ENCODE data around the gene DCLRE1C.
A peak's percentile ranks its signal among the peaks of the same experiment; 100 is the strongest.
"Not testable (repeated sequence)": the region's sequence is repeated elsewhere in the genome, so short reads cannot be mapped to it uniquely, and the experiment has no call there.

Gene DCLRE1C

GRCh38 chr10:14945108-14945507 is 8.8 kb downstream of the DCLRE1C start:
- DNase-seq (ENCODE audit: low spot score), result no peak

DNA sequence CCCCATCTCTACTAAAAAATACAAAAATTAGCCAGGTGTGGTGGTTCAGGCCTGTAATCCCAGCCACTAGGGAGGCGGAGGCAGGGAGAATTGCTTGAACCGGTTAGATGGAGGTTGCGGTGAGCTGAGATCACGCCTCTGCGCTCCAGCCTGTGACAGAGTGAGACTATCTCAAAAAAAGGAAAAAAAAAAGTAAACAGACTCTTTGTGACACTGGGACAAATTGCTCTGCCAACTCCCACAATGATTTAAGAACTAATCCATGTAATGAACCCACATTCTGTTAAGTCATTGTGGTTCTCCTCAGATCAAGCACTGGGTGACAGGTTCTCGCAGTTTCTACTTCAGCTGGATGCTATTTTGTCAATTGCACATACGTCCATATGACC is 11.0 kb downstream of the DCLRE1C start:
- DNase-seq (ENCODE audit: low spot score), result not testable (repeated sequence)

- not testable (repeated sequence) for DNase-seq (ENCODE audit: low spot score)
Observed at GRCh38 chr10:14942147-14942949, 11.5 kb downstream of the DCLRE1C start.

DNA sequence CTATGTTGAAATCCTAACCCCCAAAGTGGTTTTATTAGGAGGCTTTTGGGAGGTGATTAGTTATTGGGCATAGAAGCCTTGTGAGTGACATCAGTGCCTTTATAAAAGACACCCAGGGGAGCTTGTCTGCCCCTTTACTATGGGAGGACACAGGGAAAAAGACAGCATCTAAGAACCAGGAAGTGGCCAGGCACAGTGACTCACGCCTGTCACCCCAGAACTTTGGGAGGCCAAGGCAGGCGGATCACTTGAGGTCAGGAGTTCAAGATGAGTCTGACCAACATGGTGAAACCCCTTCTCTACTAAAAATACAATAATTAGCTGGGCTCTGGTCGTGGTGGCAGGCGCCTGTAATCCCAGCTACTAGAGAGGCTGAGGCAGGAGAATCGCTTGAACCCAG is 14.9 kb downstream of the DCLRE1C start:
- not testable (repeated sequence) for DNase-seq (ENCODE audit: low spot score)

GRCh38 chr10:14936584-14936983 is 17.3 kb downstream of the DCLRE1C start:
- no peak for DNase-seq (ENCODE audit: low spot score)

GRCh38 chr10:14930610-14931009 is 23.3 kb downstream of the DCLRE1C start:
- DNase-seq (ENCODE audit: low spot score), result no peak

DNA sequence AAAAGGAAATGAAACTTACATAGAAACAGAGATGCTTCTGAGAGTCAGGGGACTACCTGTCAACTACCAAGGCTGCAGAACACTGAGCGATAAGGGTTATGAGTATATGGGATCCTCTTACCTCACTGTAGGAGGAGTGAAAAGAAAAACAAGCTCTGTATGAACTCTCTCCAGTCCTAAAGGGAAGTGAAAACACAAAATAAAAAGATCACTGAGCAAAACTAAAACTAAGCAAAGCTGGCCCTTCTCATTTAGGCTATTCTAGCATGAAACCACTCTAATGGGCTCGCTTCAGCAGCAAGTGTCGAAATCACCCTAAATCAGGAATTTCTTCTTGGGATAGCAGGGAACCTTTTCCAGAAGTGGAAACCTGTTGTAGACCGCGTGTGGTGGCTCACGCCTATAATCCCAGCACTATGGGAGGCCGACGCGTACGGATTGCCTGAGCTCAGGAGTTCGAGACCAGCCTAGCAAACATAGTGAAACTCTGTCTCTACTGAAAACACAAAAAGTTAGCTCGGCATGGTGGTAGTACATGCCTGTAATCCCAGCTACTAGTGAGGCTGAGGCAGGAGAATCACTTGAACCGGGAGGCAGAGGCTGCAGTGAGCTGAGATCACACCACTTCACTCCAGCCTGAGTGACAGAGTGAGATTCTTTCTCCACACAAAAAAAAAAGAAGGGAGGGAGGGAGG is 27.0 kb downstream of the DCLRE1C start:
- DNase-seq (ENCODE audit: low spot score), result no peak

DNA sequence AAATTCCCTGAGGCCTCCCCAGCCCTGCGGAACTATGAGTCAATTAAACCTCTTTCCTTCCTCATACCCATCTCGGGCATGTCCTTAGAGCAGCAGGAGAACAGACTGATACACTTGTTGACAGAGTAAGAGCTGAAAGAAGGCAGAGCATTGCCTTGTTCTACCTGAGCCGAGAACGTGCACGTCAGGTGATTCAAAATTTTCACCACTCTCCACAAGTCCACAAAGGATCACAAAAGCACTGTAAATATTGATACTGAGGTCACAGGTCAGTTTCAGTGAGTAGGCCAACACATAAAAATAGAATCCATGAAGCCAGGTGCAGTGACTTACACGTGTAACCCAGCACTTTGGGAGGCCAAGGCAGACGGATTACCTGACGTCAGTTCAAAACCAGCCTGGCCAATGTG is 27.8 kb downstream of the DCLRE1C start:
- DNase-seq (ENCODE audit: low spot score), result no peak

- no peak for DNase-seq (ENCODE audit: low spot score)
Observed at GRCh38 chr10:14925268-14925667, 28.6 kb downstream of the DCLRE1C start.

DNA sequence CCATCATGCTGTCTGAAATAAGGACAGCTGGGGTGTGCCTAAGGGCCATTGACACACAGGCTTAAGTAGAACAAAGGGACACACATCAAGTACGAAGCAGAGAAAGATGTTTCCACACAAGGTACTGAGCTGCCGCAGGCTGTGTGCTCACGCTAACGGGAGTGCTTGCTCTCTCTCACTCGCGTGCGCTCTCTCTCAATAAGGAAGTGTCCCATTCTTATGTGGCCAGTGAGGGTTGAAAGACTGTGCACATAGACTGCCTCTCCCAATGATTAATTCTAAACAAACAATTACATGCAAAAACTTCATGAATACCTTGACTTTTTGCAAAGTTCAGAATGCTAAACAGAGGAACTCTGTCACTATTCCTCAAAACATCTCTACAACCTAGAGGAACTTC is 29.9 kb downstream of the DCLRE1C start:
- no peak for DNase-seq (ENCODE audit: low spot score)

GRCh38 chr10:14918964-14919363 is 34.9 kb downstream of the DCLRE1C start:
- no peak for DNase-seq (ENCODE audit: low spot score)

- DNase-seq (ENCODE audit: low spot score), result no peak
Observed at GRCh38 chr10:14917827-14918226, 36.1 kb downstream of the DCLRE1C start.

DNA sequence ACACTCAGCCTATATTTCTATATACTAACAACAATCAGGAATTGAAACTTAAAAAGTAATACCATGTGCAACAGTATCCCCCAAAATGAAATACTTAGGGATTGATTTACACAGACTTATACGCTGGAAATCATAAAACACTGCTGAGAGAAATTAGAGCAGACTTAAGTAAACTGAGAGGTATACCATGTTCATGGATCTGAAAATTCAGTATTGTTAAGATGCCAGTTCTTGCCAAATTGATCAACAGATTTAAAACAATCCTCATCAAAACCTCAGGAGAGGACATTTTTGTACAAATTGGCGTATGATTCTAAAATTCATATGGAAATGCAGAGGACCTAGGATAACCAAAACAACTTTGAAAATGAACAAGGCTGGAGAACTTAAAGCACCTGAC is 37.3 kb downstream of the DCLRE1C start:
- no peak for DNase-seq (ENCODE audit: low spot score)

DNA sequence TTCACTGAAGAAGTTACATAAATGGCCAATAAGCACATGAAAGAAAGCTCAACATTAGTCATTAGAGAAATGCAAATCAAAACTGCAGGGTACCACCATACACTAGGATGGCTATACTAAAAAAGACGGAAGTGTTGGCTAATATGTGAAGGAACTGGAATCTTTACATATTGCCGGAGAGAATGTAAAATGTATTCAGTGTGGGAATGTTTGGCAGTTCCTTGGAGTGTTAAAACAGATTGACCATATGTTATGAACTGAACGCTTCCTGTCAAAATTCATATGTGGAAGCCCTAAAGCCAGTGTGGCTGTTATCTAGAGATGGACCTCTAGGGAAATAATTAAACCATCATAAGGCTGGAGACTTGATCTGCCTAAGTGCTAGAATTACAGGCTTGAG is 42.1 kb downstream of the DCLRE1C start:
- no peak for DNase-seq (ENCODE audit: low spot score)

GRCh38 chr10:14910953-14911352 is 42.9 kb downstream of the DCLRE1C start:
- DNase-seq (ENCODE audit: low spot score), result no peak

DNA sequence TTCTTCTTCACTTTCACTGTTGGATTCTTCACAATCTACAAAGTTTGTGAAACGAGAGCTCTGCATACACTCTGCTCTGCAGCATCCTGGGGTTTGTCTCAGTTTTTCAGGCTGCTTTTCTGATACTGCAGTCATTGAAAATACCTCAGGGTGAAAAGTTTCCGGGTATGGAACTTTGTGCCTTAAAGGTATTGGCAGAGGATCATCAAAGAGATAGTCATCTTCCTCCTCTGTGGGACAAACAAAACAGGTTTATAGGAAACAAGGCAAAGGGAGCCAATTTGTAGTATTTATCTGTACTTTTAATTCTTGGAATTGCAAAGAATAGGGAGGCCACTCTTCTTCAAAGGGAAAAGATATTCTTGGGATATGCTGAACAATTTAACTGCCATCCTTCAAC is 44.8 kb downstream of the DCLRE1C start:
- no peak for DNase-seq (ENCODE audit: low spot score)

DNA sequence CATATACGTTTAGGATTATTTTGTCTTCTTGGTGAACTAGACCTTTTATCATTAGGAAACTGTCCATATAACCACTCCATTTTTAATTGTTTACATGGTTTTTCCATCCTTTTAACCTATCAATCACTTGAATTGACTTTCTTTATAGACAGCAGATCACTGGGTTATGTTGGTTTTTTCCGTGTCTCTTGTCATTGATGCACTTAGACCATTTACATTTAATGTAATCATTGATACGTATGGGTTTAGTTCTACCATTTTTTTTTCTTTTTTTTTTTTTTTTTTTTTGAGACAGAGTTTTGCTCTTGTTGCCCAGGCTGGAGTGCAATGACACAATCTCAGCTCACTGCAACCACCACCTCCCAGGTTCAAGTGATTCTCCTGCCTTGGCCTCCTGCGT is 46.3 kb downstream of the DCLRE1C start:
- not testable (repeated sequence) for DNase-seq (ENCODE audit: low spot score)

DNA sequence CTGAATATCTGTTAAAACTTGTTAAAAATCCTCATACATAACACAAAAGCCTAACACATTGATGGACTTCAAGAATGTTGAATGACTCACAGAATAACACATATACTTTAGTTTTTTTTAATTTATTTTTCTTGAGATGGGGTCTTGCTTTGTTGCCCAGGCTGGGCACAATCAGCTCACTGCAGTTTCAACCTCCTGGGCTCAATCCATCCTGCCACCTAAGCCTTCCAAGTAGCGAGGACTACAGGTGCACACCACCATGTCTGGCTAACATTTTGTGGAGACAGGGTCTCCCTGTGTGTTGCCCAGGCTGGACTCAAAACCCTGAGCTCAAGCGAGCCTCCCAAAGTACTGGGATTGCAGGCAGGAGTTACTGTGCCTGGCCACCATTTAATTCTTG is 47.1 kb downstream of the DCLRE1C start:
- no peak for DNase-seq (ENCODE audit: low spot score)

DNA sequence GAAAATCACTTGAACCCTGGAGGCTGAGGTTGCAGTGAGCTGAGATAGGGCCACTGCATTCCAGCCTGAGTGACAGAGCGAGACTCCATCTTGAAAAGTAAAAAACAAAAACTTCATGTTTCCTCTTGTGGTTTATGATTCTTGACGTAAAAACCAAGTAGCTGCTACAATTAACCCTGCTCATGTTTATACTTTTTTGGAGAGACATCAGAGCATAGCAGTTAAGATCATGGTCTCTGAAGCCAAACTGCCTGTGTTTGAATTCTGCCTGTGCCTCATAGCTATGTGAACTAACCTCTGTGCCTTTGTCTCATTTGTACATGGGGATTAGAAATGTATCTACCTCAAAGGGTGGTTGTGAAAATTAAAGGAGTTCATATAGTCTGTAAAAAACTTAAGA is 48.0 kb downstream of the DCLRE1C start:
- DNase-seq (ENCODE audit: low spot score), result no peak

DNA sequence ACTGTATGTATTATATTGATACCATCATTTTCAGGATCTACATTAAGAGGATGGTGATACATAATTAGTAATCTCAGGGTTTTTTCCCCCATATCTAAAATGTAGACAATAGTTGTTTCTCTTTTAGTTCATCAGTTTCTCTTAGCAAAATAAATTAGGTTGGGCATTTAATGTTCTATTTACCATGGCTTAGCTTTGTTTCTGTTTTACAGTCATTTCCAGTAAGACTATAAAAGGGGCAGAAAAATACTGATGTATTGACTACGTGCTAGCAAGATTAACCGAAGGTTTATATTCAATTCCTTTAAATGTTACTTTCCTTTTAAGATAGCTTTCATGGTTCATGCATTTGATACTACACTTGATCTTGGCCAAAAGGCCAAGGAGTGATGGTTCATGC is 49.0 kb downstream of the DCLRE1C start:
- no peak for DNase-seq (ENCODE audit: low spot score)

GRCh38 chr10:14904316-14904732 is 49.6 kb downstream of the DCLRE1C start:
- DNase-seq (ENCODE audit: low spot score), result peak; percentile 36

DNA sequence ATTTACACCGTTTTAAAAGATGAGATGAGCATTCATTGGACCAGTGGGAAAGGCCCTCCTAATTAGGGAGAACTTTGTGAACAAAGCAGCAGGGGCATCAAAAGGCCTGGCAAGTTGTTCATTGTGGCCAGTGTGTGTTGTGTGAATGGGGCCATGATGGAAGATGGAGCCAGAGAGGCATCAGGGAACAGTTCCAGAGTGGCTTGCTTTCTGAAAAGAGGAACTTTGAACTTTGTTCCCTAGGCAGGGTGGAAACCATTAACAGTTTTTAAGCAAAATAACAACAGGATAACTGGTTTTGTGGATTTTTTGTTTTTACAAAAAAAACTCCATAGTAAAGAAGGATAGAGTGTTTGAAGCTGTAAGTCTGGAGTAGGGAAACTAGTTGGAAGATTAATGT is 62.7 kb downstream of the DCLRE1C start:
- no peak for DNase-seq (ENCODE audit: low spot score)

DNA sequence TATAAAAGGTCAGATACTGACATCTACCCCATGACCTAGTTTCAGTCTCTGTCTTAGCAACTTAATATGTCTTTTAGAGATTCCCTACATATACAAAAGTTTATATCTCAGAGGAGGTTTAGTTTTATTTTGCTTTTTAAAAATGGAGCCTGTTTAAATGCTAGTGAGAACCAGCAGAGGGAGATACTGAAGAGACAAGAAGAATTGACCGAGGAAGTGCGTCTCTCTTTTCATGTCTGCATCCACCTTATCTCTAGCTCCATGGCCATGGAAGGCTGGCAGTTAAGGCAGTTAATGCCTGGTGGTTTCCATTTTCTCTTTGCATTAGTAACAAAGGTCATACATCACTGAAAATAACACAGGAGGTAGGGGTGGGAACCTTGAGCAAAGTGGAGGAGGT is 64.6 kb downstream of the DCLRE1C start:
- DNase-seq (ENCODE audit: low spot score), result peak; percentile 12

DNA sequence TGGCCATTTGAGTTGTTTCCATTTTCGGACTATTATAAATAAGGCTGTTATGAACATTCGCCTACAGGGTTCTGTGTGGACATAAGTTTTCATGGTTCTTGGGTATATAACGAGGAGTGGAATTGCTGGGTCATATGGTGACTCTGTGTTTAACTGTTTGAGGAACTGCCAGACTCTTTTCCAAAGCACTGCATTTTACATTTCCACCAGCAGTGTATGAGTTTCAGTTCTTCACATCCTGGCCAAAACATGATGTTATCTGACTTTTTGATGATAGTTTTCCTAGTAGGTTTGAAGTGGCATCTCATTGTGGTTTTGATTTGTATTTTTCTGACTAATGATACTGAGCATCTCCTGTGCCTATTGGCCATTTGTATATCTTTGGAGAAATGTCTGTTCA is 69.8 kb downstream of the DCLRE1C start:
- no peak for DNase-seq (ENCODE audit: low spot score)
